Spinal cord (tissue), 10 donors: Measurements from ENCODE around the gene KNSTRN. TPM values are rescaled to one million over a fixed set of nuclear protein-coding genes. Genes with fewer than 3 reads are reported as not detected.
A peak's percentile ranks its signal among the peaks of the same experiment; 100 is the strongest.

Source experiments
- DNase-seq, 6 donors: peaks; one replicate each; pipeline versions ENCODE4 v3.0.0 to v3.0.0-alpha.2; 2013 to 2015; ENCODE audit warnings: low spot score in 6 of 6, low read depth in 4 of 6
- H3K27ac ChIP-seq: one replicate; pipeline ENCODE4 v1.5.1; 2013; ENCODE audit warnings: low read depth, low read length, control low read depth
- H3K27me3 ChIP-seq: one replicate; pipeline ENCODE4 v1.6.1; 2013; ENCODE audit warnings: low read length; ENCODE audit not compliant: control insufficient read depth, insufficient read depth
- H3K36me3 ChIP-seq: one replicate; pipeline ENCODE4 v1.6.1; 2013; ENCODE audit warnings: low read length; ENCODE audit not compliant: control insufficient read depth, insufficient read depth
- H3K4me1 ChIP-seq: one replicate; pipeline ENCODE4 v1.6.1; 2013; ENCODE audit warnings: low read length; ENCODE audit not compliant: control insufficient read depth, insufficient read depth
- H3K4me3 ChIP-seq: one replicate; pipeline ENCODE4 v1.5.1; 2013; ENCODE audit warnings: low read depth, low read length, control low read depth
- H3K9me3 ChIP-seq: one replicate; pipeline ENCODE4 v1.6.1; 2013; ENCODE audit warnings: low read length; ENCODE audit not compliant: control insufficient read depth, insufficient read depth
- WGBS: methylation state at CpG from one replicate; pipeline ENCODE4 v1.1.5; 2013; ENCODE audit warnings: missing lambda C conversion rate; ENCODE audit not compliant: insufficient coverage; 5-methylcytosine and 5-hydroxymethylcytosine counted together
- polyA plus RNA-seq, 2 donors: library from polyadenylated mRNA; unstranded; fragments of 120-200 nt; gene quantifications; one replicate each; pipeline ENCODE4 v1.2.1, GENCODE V29; 2013; ENCODE audit not compliant: insufficient read length in 2 of 2
- total RNA-seq, 2 donors: library from RNA; depleted of rRNA in 1 of 2; stranded (reverse); fragments of 120-200 nt in 1 of 2; fragments of >200 nt in 1 of 2; gene quantifications; one replicate each; pipeline versions ENCODE4 v1.2.3 to v1.2.4, GENCODE V29; 2013 to 2014
- donor health status: healthy.

Gene KNSTRN
- total and polyA plus RNA-seq, 4 donors: 30.1 to 36.2 (median 32.4) TPM

GRCh38 chr15:40424483-40425115 is 42.1 kb downstream of the KNSTRN start:
- no peaks in the 10 kb centered on the region for H3K27me3 ChIP-seq
- H3K4me3 ChIP-seq: no peak overlapping the region
- no peak overlapping the region for H3K27ac ChIP-seq
- H3K9me3 ChIP-seq: no peaks in the 10 kb centered on the region
- DNase-seq: no peak
- H3K36me3 ChIP-seq: peaks cover 9% of the 10 kb centered on the region
- H3K4me1 ChIP-seq: peaks cover 9% of the 10 kb centered on the region
- 94% methylated on average over 2 of the region's 6 CpGs for WGBS

- WGBS: 86% methylated on average over 1 of the region's 5 CpGs
- Histone ChIP-seq H3K27ac (no peak overlapping the region), H3K36me3 (peaks cover 5% of the 10 kb centered on the region), H3K4me1 (peaks cover 9% of the 10 kb centered on the region), H3K9me3 (no peaks in the 10 kb centered on the region), H3K27me3 (peaks cover 2% of the 10 kb centered on the region), H3K4me3 (no peak overlapping the region)
- DNase-seq: no peak
These were observed 43.2 kb downstream of the KNSTRN start for GRCh38 chr15:40425681-40426080.

DNA sequence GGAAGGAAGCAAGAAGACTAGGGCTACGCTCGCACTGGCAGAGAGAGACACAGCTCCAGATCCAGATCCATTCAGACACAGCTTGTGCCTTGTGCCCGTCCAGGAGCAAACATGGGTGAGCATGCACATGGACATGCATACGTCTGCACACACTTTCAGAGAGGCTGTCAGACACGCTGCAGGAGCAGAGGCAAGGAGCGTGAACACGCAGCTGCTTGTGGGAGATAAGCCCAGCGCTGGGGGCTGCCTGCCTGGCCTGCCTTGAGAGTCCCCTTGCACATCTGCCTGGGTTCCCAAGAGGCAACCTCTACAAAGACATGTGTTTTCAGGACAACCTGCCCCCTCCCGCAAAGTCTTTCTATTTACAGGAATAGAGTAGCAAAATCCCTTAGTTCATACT is 44.7 kb downstream of the KNSTRN start:
- H3K27me3 ChIP-seq: peaks cover 2% of the 10 kb centered on the region
- no peak overlapping the region for H3K4me3 ChIP-seq
- H3K36me3 ChIP-seq: peaks cover 5% of the 10 kb centered on the region
- no peaks in the 10 kb centered on the region for H3K9me3 ChIP-seq
- peaks cover 4% of the 10 kb centered on the region for H3K4me1 ChIP-seq
- no peak overlapping the region for H3K27ac ChIP-seq
- 86% methylated on average over 8 of the region's 9 CpGs for WGBS
- DNase-seq: no peak

DNA sequence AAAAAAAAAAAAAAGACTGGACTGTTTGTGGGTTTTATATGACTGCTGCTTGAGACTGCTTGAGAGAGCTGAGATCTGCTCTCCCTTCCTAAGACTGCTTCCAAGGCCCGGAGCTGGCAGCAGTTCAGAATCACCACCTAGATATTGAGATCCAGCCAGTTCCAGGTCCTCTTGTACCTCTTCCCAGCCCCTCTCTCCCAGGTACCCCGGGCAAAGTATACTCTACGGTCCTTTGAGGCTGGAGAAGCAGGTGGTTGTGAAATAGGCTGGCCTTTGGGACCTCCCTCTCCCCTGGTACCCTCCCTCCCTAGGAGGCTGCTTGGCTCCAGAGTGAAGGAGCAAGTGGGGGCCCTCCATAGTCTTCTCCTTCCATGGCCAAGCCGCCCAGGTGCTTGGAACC is 45.7 kb downstream of the KNSTRN start:
- no peak overlapping the region for H3K4me3 ChIP-seq
- H3K27ac ChIP-seq: no peak overlapping the region
- 57% methylated on average over 1 of the region's 4 CpGs for whole genome bisulfite sequencing
- H3K9me3 ChIP-seq: no peaks in the 10 kb centered on the region
- DNase-seq: no peak
- peaks cover 2% of the 10 kb centered on the region for H3K27me3 ChIP-seq
- H3K4me1 ChIP-seq: peaks cover 4% of the 10 kb centered on the region
- peaks cover 5% of the 10 kb centered on the region for H3K36me3 ChIP-seq

- no peak overlapping the region for H3K4me3 ChIP-seq
- H3K27ac ChIP-seq: no peak overlapping the region
- peaks cover 5% of the 10 kb centered on the region for H3K36me3 ChIP-seq
- H3K4me1 ChIP-seq: peaks cover 4% of the 10 kb centered on the region
- no peaks in the 10 kb centered on the region for H3K9me3 ChIP-seq
- 75% methylated on average over 3 of the region's 10 CpGs for WGBS
- H3K27me3 ChIP-seq: peaks cover 2% of the 10 kb centered on the region
- DNase-seq: no peak
These were observed 46.7 kb downstream of the KNSTRN start for GRCh38 chr15:40429068-40429710.

- peaks cover 2% of the 10 kb centered on the region for H3K36me3 ChIP-seq
- H3K4me1 ChIP-seq: peaks cover 6% of the 10 kb centered on the region
- no peak overlapping the region for H3K27ac ChIP-seq
- no peaks in the 10 kb centered on the region for H3K9me3 ChIP-seq
- 49% methylated on average over 10 of the region's 10 CpGs for WGBS
- H3K27me3 ChIP-seq: peaks cover 14% of the 10 kb centered on the region
- no peak overlapping the region for H3K4me3 ChIP-seq
- no peak for DNase-seq
These were observed 47.8 kb downstream of the KNSTRN start for GRCh38 chr15:40430271-40430805.

- H3K4me3 ChIP-seq: no peak overlapping the region
- no peak for DNase-seq
- H3K27ac ChIP-seq: no peak overlapping the region
- no peaks in the 10 kb centered on the region for H3K36me3 ChIP-seq
- peaks cover 50% of the 10 kb centered on the region for H3K4me1 ChIP-seq
- WGBS: 38% methylated on average over 19 of the region's 20 CpGs
- H3K27me3 ChIP-seq: peaks cover 60% of the 10 kb centered on the region
- H3K9me3 ChIP-seq: no peaks in the 10 kb centered on the region
These were observed 52.6 kb downstream of the KNSTRN start for GRCh38 chr15:40435023-40435709.

- Histone ChIP-seq H3K9me3 (no peaks in the 10 kb centered on the region), H3K4me1 (peaks cover 53% of the 10 kb centered on the region), H3K27ac (no peak overlapping the region), H3K4me3 (no peak overlapping the region), H3K27me3 (peaks cover 62% of the 10 kb centered on the region), H3K36me3 (no peaks in the 10 kb centered on the region)
- no peak for DNase-seq
- 8% methylated on average over 13 of the region's 15 CpGs for WGBS
These were observed 53.2 kb downstream of the KNSTRN start for GRCh38 chr15:40435710-40436089.

DNA sequence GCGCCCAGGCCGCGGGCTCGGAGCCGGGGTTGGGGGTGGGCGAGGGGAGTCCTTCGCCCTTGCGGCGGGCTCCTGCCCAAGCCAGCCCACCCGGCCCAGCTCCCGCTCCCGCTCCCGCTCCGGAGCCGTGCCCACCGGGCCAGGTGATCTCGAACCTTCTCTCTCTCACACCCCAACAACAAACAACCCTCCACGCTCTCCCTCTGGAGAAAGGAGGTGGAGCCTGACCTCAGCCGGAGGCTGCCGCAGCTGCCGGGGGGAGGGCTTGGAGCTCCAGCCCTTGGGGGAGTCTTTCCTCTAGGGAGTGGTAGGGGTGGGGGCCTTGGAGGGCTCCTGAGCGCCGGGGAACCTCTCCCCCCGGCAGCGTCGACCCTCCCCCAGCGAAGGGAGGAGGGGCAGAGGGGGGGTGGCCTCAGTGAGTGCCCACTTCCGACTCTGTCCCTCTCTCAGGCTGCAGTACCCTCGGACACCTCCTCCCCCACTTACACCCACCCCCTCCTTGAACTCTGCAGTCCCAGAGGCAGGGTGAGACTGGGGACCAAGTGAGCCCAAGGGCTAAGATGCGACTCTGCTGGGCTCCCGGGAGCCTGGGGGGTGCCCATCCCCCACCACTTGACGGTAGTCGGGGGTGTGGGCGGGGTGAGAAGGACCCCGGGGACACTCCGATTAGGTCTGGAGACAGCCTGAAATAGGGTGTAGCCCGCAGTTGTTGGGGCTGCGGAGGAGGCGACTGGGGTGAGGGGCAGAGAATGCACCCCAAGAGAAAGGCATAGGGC is 53.8 kb downstream of the KNSTRN start:
- peaks cover 53% of the 10 kb centered on the region for H3K4me1 ChIP-seq
- H3K4me3 ChIP-seq: peak overlapping the region; percentile 41
- no peak overlapping the region for H3K27ac ChIP-seq
- H3K9me3 ChIP-seq: no peaks in the 10 kb centered on the region
- no peaks in the 10 kb centered on the region for H3K36me3 ChIP-seq
- peaks cover 62% of the 10 kb centered on the region for H3K27me3 ChIP-seq
- 1% methylated on average over 14 of the region's 39 CpGs for WGBS
- DNase-seq: no peak
